Measurements from ENCODE around the gene PTK7. TPM values are rescaled to one million over a fixed set of nuclear protein-coding genes. Genes with fewer than 3 reads are reported as not detected.

PTK7 gene
- total RNA-seq, 1 experiment from 2014 or later, result 38.2 TPM

- DNase-seq (ENCODE audit: low read depth), result no peak
These were observed 99.7 kb downstream of the PTK7 start for GRCh38 chr6:43175676-43176422.

DNA sequence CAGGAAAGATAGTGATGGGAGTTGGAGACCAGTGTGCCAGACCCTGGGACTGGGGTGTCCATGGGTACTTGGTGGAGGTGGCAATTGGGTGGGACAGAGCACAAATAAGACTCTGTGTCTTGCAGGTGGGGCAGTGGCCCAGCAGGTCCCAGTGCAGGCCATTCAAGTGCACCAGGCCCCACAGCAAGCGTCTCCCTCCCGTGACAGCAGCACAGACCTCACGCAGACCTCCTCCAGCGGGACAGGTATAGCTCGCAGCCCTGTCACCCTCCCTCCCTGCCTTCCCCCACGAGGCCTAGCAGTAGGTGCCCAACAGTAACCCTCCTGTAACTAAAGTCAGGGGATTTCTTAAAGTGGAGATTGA, 100.3 kb downstream of the PTK7 start:
- no peak for DNase-seq (ENCODE audit: low read depth)

- no peak for DNase-seq (ENCODE audit: low read depth)
These were observed 102.0 kb downstream of the PTK7 start for GRCh38 chr6:43178150-43178549.

DNA sequence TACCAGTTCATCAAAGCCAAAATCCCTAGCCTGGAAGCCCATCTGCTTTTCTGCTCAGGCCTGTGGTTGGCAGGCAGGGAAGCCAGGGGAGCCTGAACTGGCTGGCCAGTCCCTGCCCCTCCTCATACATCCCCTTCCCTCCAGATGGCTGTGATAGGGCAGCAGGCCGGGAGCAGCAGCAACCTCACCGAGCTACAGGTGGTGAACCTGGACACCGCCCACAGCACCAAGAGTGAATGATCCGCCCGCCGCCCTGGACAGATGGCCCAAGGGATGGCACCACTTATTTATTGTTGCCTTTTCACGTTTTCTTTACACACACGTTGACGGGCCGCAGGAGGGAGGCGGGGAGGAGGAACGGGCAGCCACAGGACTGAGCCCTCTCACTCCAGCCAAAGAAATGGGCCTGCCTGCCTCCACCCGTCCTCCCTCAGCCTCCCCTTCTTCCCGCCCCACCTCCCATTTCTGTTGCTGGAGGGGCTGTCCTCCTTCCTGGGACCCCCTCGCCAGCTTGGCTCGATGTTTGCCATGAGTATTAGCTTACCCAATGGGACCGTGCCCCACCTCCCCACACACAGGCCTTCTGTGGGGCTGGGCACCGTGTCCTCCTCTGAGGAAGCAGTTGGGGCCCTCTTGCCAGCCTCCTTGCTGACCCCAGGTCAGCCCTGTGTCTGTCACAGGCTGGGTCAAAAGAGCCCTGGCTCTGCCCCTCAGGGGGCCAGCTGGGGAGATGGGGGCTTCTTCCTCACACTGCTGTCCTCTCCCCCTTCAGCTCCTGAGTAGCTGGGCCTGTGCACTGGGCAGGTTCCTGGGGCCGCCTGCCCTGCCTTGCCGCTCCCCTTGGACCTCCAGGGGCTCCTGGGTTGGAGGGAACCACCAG, 103.1 kb downstream of the PTK7 start:
- DNase-seq (ENCODE audit: low read depth), result no peak

DNA sequence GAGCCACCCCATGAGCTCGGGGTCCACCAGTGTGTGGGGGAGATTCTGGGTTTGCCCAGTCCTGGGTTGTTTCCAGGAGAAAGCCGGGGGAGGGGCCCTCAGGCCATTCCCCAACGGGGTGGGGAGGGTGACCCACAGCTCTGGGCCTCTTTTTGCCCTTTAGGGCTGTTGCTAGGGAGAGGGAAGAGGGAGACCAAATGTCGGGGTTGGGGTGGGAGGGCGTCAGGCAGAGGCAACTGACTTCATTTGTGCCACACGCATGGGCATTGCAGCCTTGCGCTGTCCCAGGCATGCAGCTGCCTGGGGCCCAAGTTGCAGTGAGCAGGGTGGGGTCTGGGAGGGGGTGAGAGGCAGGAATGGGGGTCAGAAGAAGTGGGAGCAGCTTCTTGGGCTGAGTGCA, 103.9 kb downstream of the PTK7 start:
- DNase-seq (ENCODE audit: low read depth), result no peak

DNA sequence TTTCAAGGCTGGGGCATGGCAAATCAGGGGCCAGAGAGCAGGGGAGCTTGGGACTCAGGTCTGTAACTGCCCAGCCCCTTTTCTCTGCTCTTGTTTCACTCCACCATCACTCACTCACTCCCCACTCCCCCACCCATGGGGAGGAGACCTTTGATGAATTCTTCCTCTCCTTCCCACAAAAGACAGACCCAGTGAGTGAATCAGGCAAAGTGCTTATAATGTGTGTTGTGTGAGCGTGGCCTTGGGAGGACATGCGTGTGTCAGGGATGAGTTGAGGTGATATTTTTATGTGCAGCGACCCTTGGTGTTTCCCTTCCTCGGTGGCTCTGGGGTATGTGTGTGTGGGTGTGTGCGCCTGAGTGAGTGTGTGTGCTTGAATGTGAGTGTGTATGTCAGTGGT, 104.9 kb downstream of the PTK7 start:
- DNase-seq (ENCODE audit: low read depth), result no peak

DNA sequence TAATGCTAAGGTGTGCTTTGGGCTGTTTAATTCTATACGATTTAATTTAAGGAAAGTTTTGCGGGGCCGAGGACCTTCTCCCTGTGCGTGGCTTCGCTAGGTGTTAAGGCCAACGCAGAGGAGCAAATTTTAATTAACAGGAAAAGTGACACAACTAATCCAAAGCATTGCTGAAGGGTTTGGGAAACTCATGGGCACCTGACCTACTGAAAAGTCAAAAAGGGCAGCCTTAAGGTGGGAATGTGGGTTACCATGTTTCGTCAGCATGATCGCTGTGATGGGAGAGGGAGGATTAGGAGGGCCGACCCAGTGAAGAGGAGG, 105.5 kb downstream of the PTK7 start:
- DNase-seq (ENCODE audit: low read depth), result no peak

GRCh38 chr6:43181942-43182860, 106.1 kb downstream of the PTK7 start, which contains the start of gene CUL9:
TSS of gene CUL9 (plus strand) at chr6:43182196. CDS start at chr6:43184311, 2,115 bp downstream.
- DNase-seq (ENCODE audit: low read depth), result peak; percentile 70

DNA sequence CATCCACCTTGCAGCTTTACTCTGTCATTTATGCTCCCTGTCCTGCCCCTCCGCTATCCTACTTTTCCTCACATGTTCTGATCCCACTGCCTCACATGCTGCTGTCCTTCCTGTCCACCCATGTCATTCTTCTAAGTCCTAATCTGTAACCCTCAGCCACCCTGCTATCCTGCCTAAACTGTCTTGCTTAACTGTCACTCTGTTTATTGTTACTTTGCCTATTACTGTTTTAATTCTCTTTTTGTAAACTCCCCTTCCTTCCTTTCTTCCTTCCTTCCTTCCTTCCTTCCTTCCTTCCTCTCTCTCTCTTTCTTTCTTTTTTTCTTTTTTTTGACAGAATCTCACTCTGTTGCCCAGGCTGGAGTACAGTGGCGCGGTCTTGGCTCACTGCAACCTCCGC, 107.3 kb downstream of the PTK7 start:
- DNase-seq (ENCODE audit: low read depth), result no peak

DNA sequence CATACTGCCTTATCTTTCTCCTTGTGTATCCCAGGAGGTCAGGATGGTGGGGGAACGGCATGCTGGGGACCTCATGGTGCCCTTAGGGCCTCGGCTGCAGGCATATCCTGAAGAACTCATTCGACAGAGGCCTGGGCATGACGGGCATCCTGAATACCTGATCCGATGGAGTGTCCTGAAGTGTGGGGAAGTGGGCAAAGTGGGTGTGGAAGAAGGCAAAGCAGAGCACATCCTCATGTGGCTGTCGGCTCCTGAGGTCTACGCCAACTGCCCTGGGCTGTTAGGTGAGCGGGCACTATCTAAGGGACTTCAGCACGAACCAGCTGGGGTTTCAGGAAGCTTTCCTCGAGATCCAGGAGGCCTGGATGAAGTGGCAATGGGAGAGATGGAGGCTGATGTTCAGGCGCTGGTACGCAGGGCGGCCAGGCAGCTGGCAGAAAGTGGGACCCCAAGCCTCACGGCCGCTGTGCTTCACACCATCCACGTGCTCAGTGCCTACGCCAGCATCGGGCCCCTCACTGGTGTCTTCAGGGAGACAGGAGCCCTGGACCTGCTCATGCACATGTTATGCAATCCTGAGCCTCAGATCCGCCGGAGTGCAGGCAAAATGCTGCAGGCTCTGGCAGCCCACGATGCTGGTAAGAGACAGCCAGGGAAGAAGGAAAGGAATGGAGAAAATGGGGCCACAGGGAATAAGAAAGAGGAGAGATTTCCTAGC, 108.3 kb downstream of the PTK7 start:
- DNase-seq (ENCODE audit: low read depth), result no peak

DNA sequence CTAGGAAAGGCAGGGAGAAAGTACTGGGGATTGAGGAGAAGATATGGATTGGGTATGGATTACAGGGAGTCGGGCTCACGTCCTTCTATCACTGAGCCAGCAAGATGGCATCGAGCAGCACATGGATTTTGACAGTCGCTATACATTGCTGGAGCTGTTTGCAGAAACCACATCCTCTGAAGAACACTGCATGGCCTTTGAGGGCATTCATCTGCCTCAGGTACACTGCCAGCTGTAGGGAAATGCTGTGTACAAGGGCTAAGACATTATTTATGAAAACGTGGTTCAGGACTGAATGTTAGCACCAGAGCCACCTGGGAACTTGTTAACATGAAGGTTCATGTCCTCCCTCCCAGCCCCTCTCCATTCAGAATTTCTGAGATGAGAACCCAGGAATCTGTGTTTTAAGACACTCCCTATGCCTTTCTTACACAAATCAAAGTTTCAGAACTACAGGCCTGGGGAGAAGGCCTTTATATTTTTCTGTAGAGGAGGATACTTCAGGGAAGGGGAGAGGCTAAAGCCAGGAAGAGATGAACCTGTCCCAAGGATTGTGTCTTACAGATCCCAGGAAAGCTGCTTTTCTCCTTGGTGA, 109.4 kb downstream of the PTK7 start:
- no peak for DNase-seq (ENCODE audit: low read depth)

GRCh38 chr6:43186019-43186418, 109.9 kb downstream of the PTK7 start:
- DNase-seq (ENCODE audit: low read depth), result no peak

- DNase-seq (ENCODE audit: low read depth), result no peak
These were observed 110.6 kb downstream of the PTK7 start for GRCh38 chr6:43186706-43187105.

DNA sequence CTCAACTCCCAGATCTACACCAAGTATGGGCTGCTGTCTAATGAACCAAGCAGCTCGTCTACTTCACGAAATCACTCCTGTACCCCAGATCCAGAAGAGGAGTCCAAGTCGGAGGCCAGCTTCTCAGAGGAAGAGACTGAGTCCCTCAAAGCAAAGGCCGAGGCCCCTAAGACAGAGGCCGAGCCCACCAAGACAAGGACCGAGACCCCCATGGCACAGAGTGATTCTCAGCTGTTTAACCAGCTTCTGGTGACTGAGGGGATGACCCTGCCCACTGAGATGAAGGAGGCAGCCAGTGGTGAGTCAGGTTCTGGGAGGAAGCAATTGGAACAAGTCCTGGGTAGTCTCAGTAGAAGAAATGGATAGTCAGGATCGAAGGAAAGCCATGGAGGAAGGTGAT, 111.7 kb downstream of the PTK7 start:
- no peak for DNase-seq (ENCODE audit: low read depth)

DNA sequence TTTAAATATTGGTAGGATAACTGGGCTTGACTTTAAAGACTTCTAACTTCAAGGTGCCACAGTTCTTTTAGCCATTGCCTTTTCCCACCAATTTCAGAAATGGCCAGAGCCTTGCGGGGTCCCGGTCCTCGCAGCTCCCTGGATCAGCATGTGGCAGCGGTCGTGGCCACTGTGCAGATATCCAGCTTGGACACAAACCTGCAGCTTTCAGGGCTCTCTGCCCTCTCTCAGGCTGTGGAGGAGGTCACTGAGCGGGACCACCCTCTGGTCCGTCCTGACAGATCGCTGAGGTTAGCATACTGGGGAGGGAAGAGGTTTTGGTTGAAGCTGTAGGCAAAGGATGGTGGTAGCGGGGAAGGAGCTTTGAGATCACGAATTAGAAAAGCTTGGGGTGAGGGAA, 112.3 kb downstream of the PTK7 start:
- no peak for DNase-seq (ENCODE audit: low read depth)

DNA sequence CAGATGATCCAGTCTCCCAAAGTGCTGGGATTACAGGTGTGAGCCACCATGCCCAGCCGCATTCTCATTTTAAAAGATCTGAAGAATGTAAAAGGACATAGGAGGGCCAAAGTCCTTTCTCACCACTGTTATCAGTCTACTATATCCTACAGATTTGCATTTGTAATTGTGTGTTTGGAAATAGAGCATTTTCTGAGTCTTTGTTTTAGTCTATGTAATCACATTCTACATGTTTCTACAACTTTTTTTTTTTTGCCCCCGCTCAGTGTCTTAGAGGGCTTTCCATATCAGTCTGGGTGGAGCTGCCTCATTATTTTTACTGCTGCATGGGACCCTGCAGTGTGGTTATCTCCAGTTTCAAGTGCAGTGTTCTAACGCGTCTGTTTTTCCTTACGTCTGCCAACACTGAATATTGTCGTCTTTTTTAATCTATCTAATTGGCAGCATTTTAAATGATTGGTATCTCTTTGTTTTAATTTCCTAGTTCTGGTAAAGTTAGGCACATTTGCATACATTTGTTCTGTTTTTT, 113.7 kb downstream of the PTK7 start:
- no peak for DNase-seq (ENCODE audit: low read depth)

DNA sequence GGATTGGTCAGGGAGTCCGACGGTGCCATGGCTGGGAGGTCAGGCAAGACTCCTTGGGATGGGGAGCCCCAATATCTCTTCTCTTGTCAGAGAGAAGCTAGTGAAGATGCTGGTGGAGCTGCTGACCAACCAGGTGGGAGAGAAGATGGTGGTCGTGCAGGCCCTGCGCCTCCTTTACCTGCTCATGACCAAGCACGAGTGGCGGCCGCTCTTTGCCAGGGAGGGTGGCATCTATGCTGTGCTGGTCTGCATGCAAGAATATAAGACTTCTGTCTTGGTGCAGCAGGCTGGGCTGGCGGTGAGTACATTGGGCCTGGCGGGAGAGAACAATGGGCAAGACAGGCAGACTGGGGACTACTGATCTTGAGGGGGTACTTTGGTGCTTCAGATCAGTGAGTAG, 116.8 kb downstream of the PTK7 start:
- DNase-seq (ENCODE audit: low read depth), result no peak

- DNase-seq (ENCODE audit: low read depth), result no peak
These were observed 117.8 kb downstream of the PTK7 start for GRCh38 chr6:43193929-43194328.

DNA sequence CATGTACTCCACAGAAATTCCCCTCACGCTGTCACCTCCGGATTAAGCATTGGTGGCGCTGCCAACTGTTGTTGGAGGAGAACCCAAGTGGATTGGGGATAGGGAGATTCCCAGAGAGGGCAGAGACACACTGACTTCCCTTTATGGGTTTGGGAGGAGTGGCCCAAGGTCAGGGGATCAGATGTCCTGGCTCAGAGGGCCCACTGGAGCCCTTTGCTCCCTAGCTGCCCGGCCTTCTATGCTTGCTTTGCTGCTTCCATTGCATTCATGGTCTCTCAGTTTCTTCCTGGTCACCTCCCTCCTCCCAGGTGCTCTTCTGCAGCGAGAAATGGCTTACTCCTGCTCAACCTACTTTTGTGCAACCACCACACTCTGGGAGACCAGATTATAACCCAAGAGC, 120.2 kb downstream of the PTK7 start:
- DNase-seq (ENCODE audit: low read depth), result no peak

DNA sequence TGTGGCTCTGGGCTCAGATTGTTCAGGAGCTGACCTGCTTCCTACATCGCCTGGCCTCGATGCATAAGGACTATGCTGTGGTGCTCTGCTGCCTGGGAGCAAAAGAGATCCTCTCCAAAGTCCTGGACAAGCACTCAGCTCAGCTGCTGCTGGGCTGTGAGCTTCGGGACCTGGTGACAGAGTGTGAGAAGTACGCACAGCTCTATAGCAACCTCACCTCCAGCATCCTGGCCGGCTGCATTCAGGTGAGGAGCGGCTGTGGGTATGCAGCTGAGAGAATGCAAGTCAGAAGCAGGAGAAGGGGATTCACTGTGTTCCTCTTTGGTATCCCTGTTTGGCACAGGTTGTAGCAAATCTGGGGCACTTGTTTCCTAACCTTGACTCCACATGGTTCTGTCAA, 123.8 kb downstream of the PTK7 start:
- no peak for DNase-seq (ENCODE audit: low read depth)

Measured in HT1080 (cell line).